HG03095 (cell line): ENCODE data around the gene NRP2.

ENCODE experiments used
- ATAC-seq: cut with Tn5 transposase; IDR thresholded peaks from one replicate; pipeline ENCODE4 v1.9.1; 2021; ENCODE audit warnings: moderate library complexity; ENCODE audit not compliant: unreplicated experiment

NRP2 gene

GRCh38 chr2:205771666-205772065 lies 89.4 kb downstream of the NRP2 start:
- ATAC-seq = no peak

- no peak for ATAC-seq
These were observed 90.7 kb downstream of the NRP2 start for GRCh38 chr2:205772983-205773382.

DNA sequence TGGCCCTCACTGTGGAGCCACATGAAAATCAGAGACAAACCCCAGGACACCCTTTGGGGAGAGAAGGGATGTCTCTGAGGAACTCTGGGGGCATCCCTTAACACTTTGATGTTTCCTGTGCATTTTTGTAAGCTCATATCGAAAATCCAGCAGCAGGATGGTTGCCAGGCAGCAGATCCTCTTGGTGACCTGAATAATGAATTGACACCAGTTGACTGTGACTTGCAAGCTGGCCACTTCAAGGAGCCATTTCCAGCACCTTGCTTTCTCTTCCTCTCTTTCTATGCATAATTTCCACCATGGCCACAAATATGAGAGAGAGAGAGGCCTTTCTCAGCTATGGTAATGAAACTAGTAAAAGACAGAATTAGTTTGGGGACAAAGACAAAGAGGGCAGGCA lies 91.7 kb downstream of the NRP2 start:
- ATAC-seq = no peak

- ATAC-seq = no peak
These were observed 93.0 kb downstream of the NRP2 start for GRCh38 chr2:205775097-205775877.

GRCh38 chr2:205776139-205776538 lies 93.8 kb downstream of the NRP2 start:
- no peak for ATAC-seq

GRCh38 chr2:205776720-205777119 lies 94.4 kb downstream of the NRP2 start:
- ATAC-seq = no peak

GRCh38 chr2:205778356-205778755 lies 96.1 kb downstream of the NRP2 start:
- no peak for ATAC-seq

- no peak for ATAC-seq
These were observed 98.3 kb downstream of the NRP2 start for GRCh38 chr2:205780645-205781044.

DNA sequence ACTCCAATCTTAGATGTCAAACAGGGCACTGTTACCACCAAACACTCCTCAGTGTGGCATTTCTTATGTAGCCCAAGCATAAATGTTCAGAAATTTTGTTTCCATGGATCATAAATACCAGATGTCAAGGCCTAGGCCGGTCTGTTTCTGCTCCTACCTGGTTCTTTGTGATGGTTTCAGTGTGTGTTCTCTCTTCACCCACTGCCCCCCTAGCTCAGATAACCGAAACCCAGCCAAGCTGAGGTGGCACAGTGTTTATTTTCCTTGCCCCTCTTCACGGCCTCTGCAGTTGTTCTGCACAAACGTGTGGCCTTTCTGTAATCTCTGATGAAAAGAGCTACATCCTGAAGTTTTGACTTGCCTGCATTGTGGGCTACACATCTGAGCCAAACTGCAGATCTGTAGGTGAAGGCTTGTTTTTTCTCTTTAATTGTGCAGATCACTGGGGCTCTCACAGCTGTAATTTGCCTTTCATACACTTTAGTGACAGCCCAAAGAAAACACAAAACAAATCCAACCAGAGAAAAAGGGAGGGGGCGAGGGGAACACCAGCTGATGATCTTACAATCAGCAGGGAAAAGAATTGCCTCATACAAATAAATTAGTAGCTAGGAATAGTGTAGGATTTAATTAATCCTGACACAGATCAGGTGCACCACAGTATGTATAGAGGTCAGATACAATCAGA lies 99.1 kb downstream of the NRP2 start:
- no peak for ATAC-seq

DNA sequence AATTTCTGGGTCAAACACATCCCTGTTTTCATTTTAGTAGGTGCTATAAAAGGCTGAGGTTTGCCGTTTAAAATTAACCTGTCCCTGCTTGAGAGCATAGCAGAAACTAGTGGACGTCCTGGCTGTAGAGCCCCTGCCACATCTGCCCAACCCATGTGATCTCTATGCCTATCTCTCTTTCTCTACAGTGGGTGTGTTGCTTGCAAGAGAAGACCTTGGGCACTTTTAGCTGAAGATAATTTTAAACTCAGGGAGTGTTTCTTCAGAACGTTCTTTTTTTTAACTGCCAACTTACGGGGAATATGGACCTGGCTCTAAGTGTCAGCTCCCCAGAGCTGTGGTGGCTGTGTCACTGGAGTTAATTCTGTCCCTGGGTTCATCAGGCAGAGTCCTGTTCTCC lies 100.6 kb downstream of the NRP2 start:
- ATAC-seq = no peak

DNA sequence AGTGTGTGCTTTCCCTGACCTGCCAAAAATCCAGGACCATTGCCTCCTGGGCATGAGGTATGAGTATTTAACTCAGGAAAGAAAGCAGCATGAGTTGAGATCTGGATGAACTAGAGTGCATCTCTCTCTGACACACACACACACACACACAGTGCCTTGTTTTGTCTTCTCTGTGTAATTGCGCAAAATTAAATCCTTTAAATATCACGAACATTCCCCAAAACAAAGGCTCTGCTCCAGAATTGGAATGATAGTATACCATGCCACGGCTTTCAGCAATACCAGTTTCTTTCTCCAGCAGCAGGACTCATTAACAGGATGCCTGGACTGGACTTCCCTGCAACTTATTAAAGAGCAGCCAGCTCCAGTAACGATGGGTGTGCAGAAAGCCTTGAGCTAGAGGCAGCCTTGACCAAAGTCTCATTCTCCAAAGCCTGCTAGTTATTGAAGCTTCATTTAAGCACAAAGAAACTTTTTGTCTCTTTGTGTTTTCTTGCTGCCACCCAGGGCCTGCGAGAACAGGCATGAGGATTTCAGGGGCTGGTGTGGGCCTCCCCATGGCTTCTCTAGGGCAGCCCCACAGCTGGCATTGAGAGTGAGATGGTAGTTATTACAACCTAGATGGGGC lies 101.7 kb downstream of the NRP2 start:
- ATAC-seq = no peak

DNA sequence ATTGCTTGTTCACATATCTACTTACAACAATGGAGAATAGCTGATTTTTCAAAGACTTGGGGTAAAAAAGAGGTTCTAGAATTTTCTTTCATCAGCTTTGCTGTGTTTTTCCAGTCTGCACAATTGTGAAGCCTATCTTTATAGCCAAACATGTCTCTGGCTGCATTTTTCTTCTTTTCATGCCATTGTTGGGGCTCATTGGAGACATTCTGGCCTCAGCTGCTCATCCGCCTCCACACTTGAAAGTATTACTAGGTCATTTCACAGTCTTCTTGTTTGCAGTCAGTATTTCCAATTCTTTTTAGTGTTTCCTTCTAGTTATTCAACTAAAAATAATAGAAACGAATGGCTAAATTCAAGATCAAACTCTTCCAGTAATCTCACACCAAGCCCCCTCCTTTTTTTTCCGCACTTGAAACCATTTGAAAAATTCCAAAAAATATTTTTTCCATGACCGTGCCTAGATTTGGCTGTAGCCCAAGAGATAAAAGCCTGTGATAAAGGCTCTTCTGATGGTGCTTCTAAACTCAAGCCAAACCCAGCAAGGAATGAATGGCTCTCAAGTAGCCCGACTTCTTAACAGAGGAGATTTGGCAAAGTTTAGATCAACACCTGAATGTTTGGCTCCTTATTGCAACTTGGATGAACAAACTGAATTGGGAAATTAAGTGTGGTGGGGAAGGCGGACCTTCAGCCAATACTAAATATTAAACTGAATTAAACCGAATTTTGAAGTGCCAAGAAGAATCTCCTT lies 103.4 kb downstream of the NRP2 start:
- no peak for ATAC-seq

DNA sequence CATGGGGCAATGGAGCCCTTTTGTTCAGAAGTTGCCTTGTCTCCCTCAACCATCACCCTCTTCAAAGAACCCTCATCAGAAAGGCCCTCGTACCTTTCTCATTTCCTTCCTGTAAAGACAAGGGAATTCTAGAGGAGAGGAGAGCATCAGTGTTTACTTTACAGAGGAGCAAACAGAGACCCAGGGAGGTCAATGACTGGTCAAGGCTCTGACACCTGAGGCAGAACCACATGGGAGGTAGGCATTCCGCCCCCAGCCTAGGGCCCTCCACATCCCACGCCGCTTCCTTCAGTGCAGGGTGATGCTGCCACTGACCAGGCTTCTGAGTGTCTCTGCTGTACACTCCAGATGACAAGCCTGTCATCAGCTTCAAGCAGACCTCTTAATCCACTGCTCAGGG lies 104.7 kb downstream of the NRP2 start:
- ATAC-seq = no peak

GRCh38 chr2:205787761-205788160 lies 105.5 kb downstream of the NRP2 start:
- no peak for ATAC-seq

DNA sequence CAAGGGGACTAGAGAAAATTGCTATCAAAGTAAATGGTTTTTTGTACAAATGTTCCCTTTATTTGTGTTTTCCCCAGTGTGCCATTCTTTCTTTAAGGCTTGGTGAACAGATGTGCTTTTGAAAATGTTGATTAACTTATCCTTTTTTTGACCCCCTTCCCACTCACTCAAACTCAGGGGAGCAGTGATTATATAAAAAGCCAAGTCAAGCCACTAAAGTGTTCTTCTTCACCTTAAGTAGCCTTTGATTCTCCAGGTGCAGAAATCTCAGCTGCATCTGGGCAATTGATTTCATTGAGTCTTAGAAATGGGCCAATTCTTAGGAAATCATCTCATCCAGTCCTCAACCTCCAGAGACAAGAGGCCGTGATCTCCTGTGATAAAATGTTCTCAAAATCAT lies 107.6 kb downstream of the NRP2 start:
- no peak for ATAC-seq

DNA sequence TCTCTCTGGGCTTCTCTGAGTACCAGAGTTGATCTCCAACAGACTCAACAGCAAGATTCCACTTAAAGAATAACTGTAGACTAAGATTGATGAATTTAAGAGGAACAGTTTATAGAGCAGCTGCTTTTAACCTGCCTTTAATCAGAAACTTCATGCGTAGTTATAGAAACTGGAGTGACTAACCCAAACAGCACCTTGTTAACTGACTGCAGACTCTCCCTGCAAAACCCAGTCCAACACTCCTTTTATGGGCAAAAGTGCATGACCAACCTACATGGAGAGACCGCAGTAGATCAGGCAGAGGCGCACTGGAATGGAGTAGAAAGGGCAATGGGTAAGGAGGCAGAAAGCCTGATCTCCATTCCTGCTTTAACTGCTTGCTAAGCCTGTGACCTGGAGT lies 110.6 kb downstream of the NRP2 start:
- ATAC-seq = no peak

GRCh38 chr2:205796805-205797313 lies 114.6 kb downstream of the NRP2 start:
- no peak for ATAC-seq

GRCh38 chr2:205797866-205798265 lies 115.6 kb downstream of the NRP2 start:
- ATAC-seq = no peak

DNA sequence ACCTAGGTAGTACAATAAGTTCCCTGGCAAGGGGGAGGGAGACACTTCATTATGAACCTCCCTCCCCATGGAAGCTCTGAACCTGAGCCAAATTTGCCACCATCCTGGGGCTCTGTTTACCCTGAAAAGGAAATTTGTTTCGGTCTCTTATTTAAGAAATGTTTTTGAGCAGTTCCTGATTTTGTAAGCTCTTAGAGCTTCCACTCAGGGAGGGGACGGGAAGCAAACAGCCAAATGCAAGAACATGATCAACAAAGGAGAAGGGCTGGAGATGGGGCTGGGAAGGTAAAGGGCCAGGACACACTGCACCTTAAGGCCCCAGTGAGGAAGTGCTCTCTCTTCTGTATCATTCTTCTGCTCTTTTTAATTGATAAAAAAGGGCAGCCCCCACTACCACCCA lies 117.9 kb downstream of the NRP2 start:
- ATAC-seq = no peak

GRCh38 chr2:205800773-205801172 lies 118.5 kb downstream of the NRP2 start:
- no peak for ATAC-seq

- ATAC-seq = no peak
These were observed 119.8 kb downstream of the NRP2 start for GRCh38 chr2:205802065-205802464.
